Liver (tissue), 9 donors: ENCODE data around the gene MED16. TPM values are rescaled to one million over a fixed set of nuclear protein-coding genes. Genes with fewer than 3 reads are reported as not detected.

Source experiments
- DNase-seq: peaks from one replicate; pipeline ENCODE4 v3.0.0-alpha.2; 2017; ENCODE audit warnings: low spot score
- H3K27ac ChIP-seq, 2 donors: one replicate each; pipeline ENCODE4 v1.7.0; 2013; ENCODE audit warnings: inconsistent platforms in 2 of 2, low read length in 2 of 2, control low read depth in 1 of 2, low read depth in 1 of 2, mild to moderate bottlenecking in 1 of 2
- H3K27me3 ChIP-seq, 4 donors: one replicate each; pipeline versions ENCODE4 v1.6.1 to v1.7.0; 2013; ENCODE audit warnings: low read length in 3 of 4, inconsistent platforms in 1 of 4, mild to moderate bottlenecking in 1 of 4, moderate library complexity in 1 of 4; ENCODE audit not compliant: control insufficient read depth in 4 of 4, insufficient read depth in 4 of 4
- H3K36me3 ChIP-seq, 4 donors: one replicate each; pipeline versions ENCODE4 v1.6.1 to v1.7.0; 2013; ENCODE audit warnings: low read length in 3 of 4, mild to moderate bottlenecking in 3 of 4, low read depth in 1 of 4, moderate library complexity in 1 of 4; ENCODE audit not compliant: control insufficient read depth in 4 of 4, insufficient read depth in 3 of 4
- H3K4me1 ChIP-seq, 4 donors: one replicate each; pipeline versions ENCODE4 v1.6.1 to v1.7.0; 2013; ENCODE audit warnings: low read length in 3 of 4, mild to moderate bottlenecking in 3 of 4, moderate library complexity in 1 of 4; ENCODE audit not compliant: control insufficient read depth in 4 of 4, insufficient read depth in 4 of 4
- H3K4me3 ChIP-seq, 3 donors: one replicate each; pipeline versions ENCODE4 v1.6.1 to v1.7.0; 2013; ENCODE audit warnings: low read length in 3 of 3, control low read depth in 1 of 3, low read depth in 1 of 3, mild to moderate bottlenecking in 1 of 3
- H3K9ac ChIP-seq, 2 donors: one replicate each; pipeline ENCODE4 v1.7.0; 2013; ENCODE audit warnings: low read length in 2 of 2, mild to moderate bottlenecking in 2 of 2, moderate library complexity in 2 of 2, control low read depth in 1 of 2, low read depth in 1 of 2
- H3K9me3 ChIP-seq, 4 donors: one replicate each; pipeline versions ENCODE4 v1.6.1 to v1.7.0; 2013; ENCODE audit warnings: low read length in 3 of 4; ENCODE audit not compliant: control insufficient read depth in 4 of 4
- ATF3 ChIP-seq: IDR thresholded peaks from 2 replicates; pipeline ENCODE4 v1.6.1; 2016; ENCODE audit warnings: antibody characterized with exemption
- CTCF ChIP-seq: fragments of 150-350 bp; IDR thresholded peaks from 2 replicates; pipeline ENCODE4 v1.5.1; 2017; ENCODE audit warnings: improper control_type of control experiment, low read depth, low read length; ENCODE audit not compliant: missing input control
- EGR1 ChIP-seq, 2 donors: IDR thresholded peaks; 2 replicates each; pipeline ENCODE4 v1.6.1; 2016 to 2018; ENCODE audit warnings: antibody characterized with exemption in 2 of 2, low read depth in 2 of 2
- FOXA1 ChIP-seq: IDR thresholded peaks from 2 replicates; pipeline ENCODE4 v1.6.1; 2016; ENCODE audit warnings: antibody characterized with exemption
- FOXA2 ChIP-seq: IDR thresholded peaks from 2 replicates; pipeline ENCODE4 v1.6.1; 2016; ENCODE audit warnings: antibody characterized with exemption
- GABPA ChIP-seq, 2 donors: IDR thresholded peaks in 1 of 2; conservative IDR thresholded peaks in 1 of 2; 2 replicates each; pipeline ENCODE4 v1.6.1; 2016; ENCODE audit warnings: antibody characterized with exemption in 2 of 2, mild to moderate bottlenecking in 1 of 2, moderate library complexity in 1 of 2
- HNF4A ChIP-seq, 2 donors: conservative IDR thresholded peaks; 2 replicates each; pipeline ENCODE4 v1.6.1; 2016; ENCODE audit warnings: antibody characterized with exemption in 2 of 2, mild to moderate bottlenecking in 2 of 2
- HNF4G ChIP-seq: IDR thresholded peaks from 2 replicates; pipeline ENCODE4 v1.6.1; 2016; ENCODE audit warnings: antibody characterized with exemption
- JUND ChIP-seq, 2 donors: IDR thresholded peaks; 2 replicates each; pipeline ENCODE4 v1.6.1; 2016; ENCODE audit warnings: antibody characterized with exemption in 2 of 2
- MAX ChIP-seq: IDR thresholded peaks from 2 replicates; pipeline ENCODE4 v1.6.1; 2016; ENCODE audit warnings: antibody characterized with exemption
- NR2F2 ChIP-seq: IDR thresholded peaks from 2 replicates; pipeline ENCODE4 v1.6.1; 2016; ENCODE audit warnings: antibody characterized with exemption
- RAD21 ChIP-seq, 2 donors: IDR thresholded peaks; 2 replicates each; pipeline ENCODE4 v1.6.1; 2016; ENCODE audit warnings: antibody characterized with exemption in 2 of 2, mild to moderate bottlenecking in 2 of 2
- REST ChIP-seq: IDR thresholded peaks from 2 replicates; pipeline ENCODE4 v1.6.1; 2016; ENCODE audit warnings: antibody characterized with exemption, mild to moderate bottlenecking
- RXRA ChIP-seq, 2 donors: IDR thresholded peaks; 2 replicates each; pipeline ENCODE4 v1.6.1; 2017 to 2018; ENCODE audit warnings: antibody characterized with exemption in 2 of 2, mild to moderate bottlenecking in 1 of 2
- SP1 ChIP-seq: IDR thresholded peaks from 2 replicates; pipeline ENCODE4 v1.6.1; 2018; ENCODE audit warnings: antibody characterized with exemption, mild to moderate bottlenecking
- TAF1 ChIP-seq: conservative IDR thresholded peaks from 2 replicates; pipeline ENCODE4 v1.6.1; 2016; ENCODE audit warnings: antibody characterized with exemption, mild to moderate bottlenecking
- YY1 ChIP-seq: IDR thresholded peaks from 2 replicates; pipeline ENCODE4 v1.6.1; 2016; ENCODE audit warnings: antibody characterized with exemption, mild to moderate bottlenecking
- ZBTB33 ChIP-seq: IDR thresholded peaks from 2 replicates; pipeline ENCODE4 v1.6.1; 2016; ENCODE audit warnings: antibody characterized with exemption
- WGBS: extraction: QIAGEN DNeasy Blood & Tissue Kit; methylation state at CpG from one replicate; pipeline ENCODE4 v1.1.7; 2013; 5-methylcytosine and 5-hydroxymethylcytosine counted together
- polyA plus RNA-seq, 2 donors: library from polyadenylated mRNA; stranded (reverse) in 1 of 2; unstranded in 1 of 2; fragments of 200-250 nt in 1 of 2; fragments of >200 nt in 1 of 2; fragmentation: Nextera tagmentation in 1 of 2; extraction: Ambion mirVana in 1 of 2; gene quantifications; one replicate each; pipeline versions ENCODE4 v1.2.1 to v1.2.3, GENCODE V29; 2013 to 2015
- total RNA-seq, 2 donors: library from RNA; depleted of rRNA; stranded (reverse); fragments of >200 nt; gene quantifications; one replicate each; pipeline ENCODE4 v1.2.3, GENCODE V29; 2014
- donor health status: healthy.
- donor health status: healthy.
- donor health status: healthy.
- donor health status: healthy.
- donor health status: healthy.

The MED16 gene
- total and polyA plus RNA-seq, 4 donors: 30.6 to 50.5 (median 41.0) TPM

GRCh38 chr19:845707-846521 is 47.1 kb downstream of the MED16 start:
- H3K9ac ChIP-seq: no peak overlapping the region
- H3K4me1 ChIP-seq: peaks cover 5 to 13% (median 8%) of the 10 kb centered on the region in 4 donors
- no peak for TF ChIP-seq FOXA2
- TF ChIP-seq RXRA (IDR thresholded peaks at IDR 0.05): no peak
- no peak for TF ChIP-seq EGR1 (IDR thresholded peaks at IDR 0.05; ENCODE audit: low read depth in 2 of 2)
- TF ChIP-seq MAX: no peak
- no peak for TF ChIP-seq JUND (IDR thresholded peaks at IDR 0.05)
- TF ChIP-seq HNF4G: no peak
- TF ChIP-seq TAF1: no peak
- no peak for TF ChIP-seq ATF3
- TF ChIP-seq GABPA (IDR thresholded peaks at IDR 0.05 in 1 of 2, conservative IDR thresholded peaks at IDR 0.05 in 1 of 2): no peak
- no peak for TF ChIP-seq CTCF
- no peak for TF ChIP-seq HNF4A (conservative IDR thresholded peaks at IDR 0.05)
- TF ChIP-seq FOXA1: no peak
- TF ChIP-seq SP1: no peak
- TF ChIP-seq RAD21 (IDR thresholded peaks at IDR 0.05): no peak
- no peak for TF ChIP-seq ZBTB33
- H3K4me3 ChIP-seq: no peak overlapping the region
- no peaks in the 10 kb centered on the region for H3K9me3 ChIP-seq
- no peak overlapping the region for H3K27ac ChIP-seq
- H3K36me3 ChIP-seq: no peaks in the 10 kb centered on the region
- peaks cover 0 to 5% (median 1%) of the 10 kb centered on the region in 4 donors for H3K27me3 ChIP-seq
- no peak for DNase-seq
- 71% methylated on average over 37 of the region's 37 CpGs for WGBS

- Histone ChIP-seq H3K9me3 (no peaks in the 10 kb centered on the region), H3K4me1 (peaks cover 0 to 9% (median 3%) of the 10 kb centered on the region in 4 donors), H3K9ac (no peak overlapping the region), H3K27ac (no peak overlapping the region), H3K27me3 (peaks cover 0 to 5% (median 1%) of the 10 kb centered on the region in 4 donors), H3K36me3 (no peaks in the 10 kb centered on the region), H3K4me3 (no peak overlapping the region)
- DNase-seq: no peak
- WGBS: 54% methylated on average over 11 of the region's 11 CpGs
- TF ChIP-seq YY1 (no peak), FOXA1 (no peak), RXRA (IDR thresholded peaks at IDR 0.05) (no peak), JUND (IDR thresholded peaks at IDR 0.05) (no peak), TAF1 (no peak), SP1 (no peak), HNF4G (no peak), CTCF (no peak), HNF4A (conservative IDR thresholded peaks at IDR 0.05) (no peak), MAX (no peak), RAD21 (IDR thresholded peaks at IDR 0.05) (no peak), NR2F2 (no peak), ATF3 (no peak), EGR1 (IDR thresholded peaks at IDR 0.05; ENCODE audit: low read depth in 2 of 2) (no peak), FOXA2 (no peak), REST (no peak)
Measured at GRCh38 chr19:844546-844971, 48.4 kb downstream of the MED16 start.
